ENCODE data around the gene PIK3C3. TPM values are rescaled to one million over a fixed set of nuclear protein-coding genes. Genes with fewer than 3 reads are reported as not detected.

Gene PIK3C3
- 33.1 and 49.2 TPM in 2 replicates for total RNA-seq

GRCh38 chr18:41954827-41955613 is at the start of gene PIK3C3:
TSS of gene PIK3C3 (plus strand) at chr18:41955234. CDS start at chr18:41955292, 58 bp downstream.

